GM21825 (cell line): ENCODE results near the gene SLC35B2.

ENCODE experiments used
- ATAC-seq: cut with Tn5 transposase; IDR thresholded peaks from one replicate; pipeline ENCODE4 v1.9.1; 2021; ENCODE audit warnings: mild to moderate bottlenecking, moderate library complexity; ENCODE audit not compliant: unreplicated experiment

Gene SLC35B2

DNA sequence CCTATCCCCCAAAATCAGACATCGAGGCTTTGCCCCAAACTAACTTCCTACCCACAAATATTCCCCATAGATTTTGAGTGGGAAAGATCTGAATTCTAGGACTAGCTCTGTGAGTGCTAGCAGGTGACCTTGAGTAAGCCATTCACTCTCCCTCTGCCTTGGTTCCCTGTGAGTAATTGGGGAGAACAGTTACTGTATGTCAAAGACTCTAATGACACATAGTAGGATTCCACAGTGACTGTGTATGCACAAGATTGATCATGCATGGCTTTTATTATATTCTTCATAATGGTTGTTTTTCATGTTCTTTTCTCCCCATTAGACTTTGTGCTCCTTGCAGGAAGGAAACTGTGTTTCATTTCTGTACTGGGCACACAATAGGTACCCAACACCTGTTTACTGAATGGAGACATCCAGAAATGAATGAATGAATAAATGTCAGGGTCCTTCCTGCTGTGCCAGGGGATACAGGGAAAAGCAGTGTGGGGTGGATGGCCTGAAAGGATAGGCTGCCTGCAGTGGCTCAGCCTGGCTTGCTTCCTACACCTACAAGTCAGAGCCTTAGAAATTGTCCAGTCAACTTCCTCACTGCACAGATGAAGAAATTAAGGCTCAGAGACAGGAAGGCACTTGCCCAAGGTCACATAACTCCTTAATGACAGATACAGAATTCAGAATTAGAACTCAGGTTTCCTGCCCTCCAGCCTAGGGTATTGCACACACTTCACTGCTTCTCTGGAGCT is 12.0 kb upstream of the SLC35B2 start:
- ATAC-seq, result no peak

- no peak for ATAC-seq
Observed at GRCh38 chr6:44268095-44268628, 10.8 kb upstream of the SLC35B2 start.

GRCh38 chr6:44267252-44267651 is 9.9 kb upstream of the SLC35B2 start:
- ATAC-seq, result no peak

DNA sequence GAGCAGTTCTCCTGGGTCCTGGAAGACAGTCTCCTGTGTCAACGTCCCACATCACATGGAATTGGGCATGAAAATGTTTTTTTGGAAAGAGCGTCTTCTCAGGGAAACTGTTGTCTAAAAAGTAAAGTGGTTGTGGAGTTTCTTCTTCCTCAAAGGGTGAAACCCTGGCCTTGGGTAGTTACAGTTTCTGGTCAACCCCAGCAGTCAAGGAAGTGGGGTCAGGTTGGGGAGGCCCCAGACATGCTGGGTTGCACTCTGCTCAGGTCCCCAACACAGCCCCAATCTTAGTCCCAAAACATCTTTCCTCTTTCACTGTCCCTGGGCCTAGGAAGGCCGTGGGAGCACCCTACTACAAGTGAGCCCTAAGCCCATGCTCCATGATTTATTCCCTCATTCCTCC is 9.0 kb upstream of the SLC35B2 start:
- peak; percentile 33 for ATAC-seq

- no peak for ATAC-seq
Observed at GRCh38 chr6:44265722-44266233, 8.4 kb upstream of the SLC35B2 start.

GRCh38 chr6:44265007-44265721 is 7.8 kb upstream of the SLC35B2 start, which contains the start of gene NFKBIE:
Gene NFKBIE, minus strand, starts transcription at chr6:44265551. Its CDS starts 205 bp downstream, at chr6:44265346.
- ATAC-seq, result peak; percentile 41

- no peak for ATAC-seq
Observed at GRCh38 chr6:44264154-44265006, 7.1 kb upstream of the SLC35B2 start.

GRCh38 chr6:44263354-44264100 is 6.2 kb upstream of the SLC35B2 start:
- peak; percentile 7 for ATAC-seq

- no peak for ATAC-seq
Observed at GRCh38 chr6:44262467-44263353, 5.4 kb upstream of the SLC35B2 start.

DNA sequence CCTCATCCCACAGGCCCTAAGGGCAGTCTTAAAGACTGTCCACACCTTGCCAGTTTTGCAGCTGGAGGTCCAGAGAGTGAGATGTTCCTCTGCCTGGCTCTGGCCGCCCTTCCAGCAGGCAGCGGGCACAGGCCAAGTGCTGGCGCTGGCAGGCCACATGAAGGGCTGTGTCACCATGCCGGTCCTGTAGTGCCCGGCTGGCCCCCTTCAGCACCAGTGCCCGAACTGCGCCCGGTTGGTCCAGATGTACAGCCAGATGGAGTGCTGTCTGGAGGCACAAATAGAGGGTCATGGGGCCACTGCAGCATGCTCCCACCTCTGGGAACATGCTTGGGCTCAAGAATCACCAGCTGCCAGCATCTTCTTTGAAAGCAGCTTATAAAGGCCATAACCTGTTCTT is 4.3 kb upstream of the SLC35B2 start:
- no peak for ATAC-seq

DNA sequence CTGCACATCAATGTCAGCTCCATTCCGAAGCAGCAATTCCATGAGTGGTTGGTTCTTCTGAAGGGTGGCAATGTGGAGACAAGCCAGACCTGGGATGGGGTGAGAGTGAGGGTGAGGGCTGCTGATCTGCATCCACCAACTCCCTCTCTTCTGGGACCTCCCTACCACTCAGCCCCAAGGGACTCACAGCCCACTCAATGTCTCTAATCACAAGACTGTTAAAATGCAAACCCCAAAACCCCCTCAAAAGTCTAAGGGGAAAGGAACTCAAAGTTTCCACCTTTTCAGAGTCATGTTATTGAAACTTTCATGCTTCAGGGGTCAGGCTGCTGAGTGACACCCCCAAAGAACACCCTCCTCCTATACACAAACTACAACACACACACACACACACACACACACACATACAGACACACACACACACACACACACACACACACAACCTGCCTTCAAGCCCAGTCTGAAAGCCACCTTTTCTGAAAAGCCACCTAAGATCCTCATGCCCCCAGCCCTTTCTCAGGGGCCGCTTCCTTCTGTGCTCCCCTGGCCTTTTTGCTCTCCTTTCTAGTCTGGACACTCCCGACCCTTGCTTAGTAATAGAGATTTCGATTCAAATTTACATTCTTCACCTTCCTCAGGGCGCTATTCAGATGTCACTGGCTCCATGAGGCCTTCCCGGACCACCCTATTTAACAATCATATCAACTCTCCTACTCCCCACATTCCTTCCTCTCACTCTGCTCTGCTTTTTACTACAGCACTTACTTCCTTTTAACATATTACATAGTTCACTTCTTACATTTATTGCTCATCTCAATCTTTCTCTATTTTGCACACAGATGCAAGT is 3.3 kb upstream of the SLC35B2 start:
- no peak for ATAC-seq

DNA sequence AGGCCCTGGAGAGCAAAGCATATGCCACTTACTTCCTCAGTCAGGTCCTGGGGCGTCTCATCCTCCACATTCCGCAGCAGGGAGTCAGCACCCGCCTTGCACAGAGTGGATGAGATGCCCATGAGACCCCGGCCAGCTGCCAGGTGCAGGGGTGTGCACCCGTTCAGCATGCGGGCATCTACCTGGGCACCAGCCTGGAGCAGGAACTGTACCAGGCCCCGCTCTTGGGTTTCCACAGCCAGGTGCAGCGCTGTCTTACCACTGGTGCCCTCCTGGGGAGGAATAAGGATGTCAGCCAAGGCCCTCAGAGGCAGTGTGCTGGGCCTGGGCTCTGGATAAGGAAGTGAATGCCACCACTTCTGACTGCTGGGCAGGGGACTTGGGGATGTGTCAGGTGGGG is 2.7 kb upstream of the SLC35B2 start:
- no peak for ATAC-seq

- no peak for ATAC-seq
Observed at GRCh38 chr6:44258921-44259320, 1.6 kb upstream of the SLC35B2 start.

- no peak for ATAC-seq
Observed at GRCh38 chr6:44258325-44258863, 1.1 kb upstream of the SLC35B2 start.

DNA sequence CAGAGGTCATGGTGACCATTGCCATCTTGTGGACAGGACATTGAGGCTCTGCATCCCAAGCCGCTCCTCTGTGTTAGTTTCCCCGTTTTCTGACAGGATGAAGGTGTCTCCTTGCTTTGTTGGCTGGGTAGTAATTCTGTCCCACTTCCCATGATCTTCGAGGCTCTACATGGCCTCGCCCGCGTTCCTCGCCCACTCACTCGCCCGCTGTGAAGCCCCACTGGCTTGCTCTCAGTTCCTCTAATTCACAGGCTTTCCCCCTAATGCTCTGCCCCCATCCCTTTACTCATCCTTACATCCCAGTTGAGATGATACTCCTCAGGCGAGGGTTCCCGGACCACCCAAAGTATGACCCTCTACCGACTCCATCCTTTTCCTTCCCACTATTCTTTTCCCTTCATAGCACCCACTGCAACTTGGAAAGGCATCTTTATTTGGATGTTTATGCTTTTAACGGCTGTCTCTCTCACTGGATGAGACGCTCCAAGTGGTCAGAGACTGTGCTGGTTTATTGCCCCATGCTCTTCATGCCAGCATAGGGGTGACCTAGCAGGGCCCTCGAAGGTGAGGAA is 511 bp upstream of the SLC35B2 start:
- ATAC-seq, result no peak

DNA sequence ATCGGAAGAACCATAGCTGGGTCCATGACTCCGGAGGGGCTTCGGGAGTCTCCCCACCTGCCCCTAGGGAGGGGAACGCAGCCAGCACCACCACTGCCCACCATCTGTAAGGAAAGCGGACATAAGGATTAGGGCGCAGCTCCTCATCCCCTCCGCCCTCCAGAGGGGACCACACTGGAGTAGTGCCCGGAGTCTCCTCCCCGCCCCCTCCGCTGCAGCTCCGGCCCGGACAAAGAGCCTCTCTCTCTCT is 628 bp downstream of the SLC35B2 start:
- ATAC-seq, result no peak

DNA sequence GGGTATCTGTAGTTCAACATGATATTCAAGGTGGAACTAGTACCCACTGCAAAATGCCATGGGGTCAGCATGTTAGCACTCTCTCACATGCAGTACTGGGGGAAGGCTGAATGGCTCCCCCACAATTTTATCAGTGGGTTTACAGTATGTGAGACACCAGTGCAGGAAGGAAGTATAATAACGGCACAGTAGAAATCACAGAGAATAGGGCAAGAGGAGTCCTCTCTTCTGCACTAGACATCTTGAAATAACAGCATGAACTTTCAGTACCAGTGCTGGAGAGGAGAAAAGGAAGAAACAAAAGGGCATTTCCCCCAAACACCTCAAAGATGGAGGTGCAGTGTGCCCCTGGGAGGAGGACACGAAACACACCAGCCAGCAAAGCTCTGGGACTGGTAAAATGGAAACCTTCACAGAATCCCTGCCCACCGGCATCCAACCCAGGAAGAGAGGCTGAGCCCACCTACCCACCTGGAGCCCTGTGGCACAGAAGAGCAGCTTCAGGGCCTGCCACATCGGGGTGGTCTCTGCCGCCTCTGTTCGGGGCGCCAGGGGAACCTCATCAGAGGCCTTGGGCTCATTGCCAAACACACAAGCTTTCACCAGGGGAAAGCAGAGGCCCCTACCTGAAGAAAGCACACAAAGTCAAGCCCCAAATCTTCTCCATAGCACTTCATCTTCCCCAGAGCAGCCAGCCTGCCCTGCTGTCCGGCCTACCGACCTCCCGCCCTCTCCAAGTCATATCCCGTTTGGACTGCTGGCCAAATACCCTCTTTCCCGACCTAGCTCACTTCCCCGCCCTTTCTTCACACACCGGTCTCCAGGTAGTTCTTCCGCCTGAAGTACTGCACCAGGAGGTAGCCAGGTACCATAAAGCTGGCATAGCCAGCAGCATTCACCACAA is 1.2 kb downstream of the SLC35B2 start:
- ATAC-seq, result no peak
